ENCODE measurements around the gene ERP27.

- peak in 3 of 4 experiments; percentile 24 to 49 (median 32) for TF ChIP-seq CTCF (IDR thresholded peaks at IDR 0.05)
- TF ChIP-seq POLR2A (IDR thresholded peaks at IDR 0.05), result no peak
- no peak for TF ChIP-seq POLR2AphosphoS5 (IDR thresholded peaks at IDR 0.05)
Measured at GRCh38 chr12:14892726-14893505, 45.4 kb downstream of the ERP27 start.
